Endothelial cell of umbilical vein (primary cell): ENCODE results near the gene SPIB. TPM values are rescaled to one million over a fixed set of nuclear protein-coding genes. Genes with fewer than 3 reads are reported as not detected.

ENCODE experiments used
- BruUV-seq: library from RNA; stranded (reverse); fragments of 400-500 nt; replicated peaks from 2 replicates; lab custom pipeline; 2021; lab: Mats Ljungman, UMichigan
- CTCF ChIA-PET: fragments of 300-600, 350-600 bp; sonication (Branson Sonifier 250); formaldehyde crosslinking; loops from one replicate; lab custom pipeline; 2021; ENCODE audit warnings: antibody characterized with exemption, inconsistent platforms; lab: Charles Lee
- POLR2A ChIA-PET: fragments of 300-600, 350-600 bp; sonication (Branson Sonifier 250); formaldehyde crosslinking; loops from one replicate; lab custom pipeline; 2021; ENCODE audit warnings: antibody characterized with exemption, inconsistent platforms; lab: Charles Lee
- DNase-seq: peaks from one replicate; pipeline ENCODE4 v3.0.0-alpha.2; 2011; ENCODE audit warnings: low read depth, low spot score
- FAIRE-seq: peaks from 2 replicates; lab custom pipeline; 2011; peaks lifted over from hg19 to GRCh38; lab: Jason Lieb, UNC
- H2AFZ ChIP-seq: 2 replicates; pipeline ENCODE4 v1.6.0; 2012; ENCODE audit warnings: low read depth, low read length, control low read depth, inconsistent platforms
- H3K27ac ChIP-seq: 2 replicates; pipeline ENCODE4 v1.5.1; 2011; ENCODE audit warnings: low read depth, mild to moderate bottlenecking, control low read depth, low read length, moderate library complexity; ENCODE audit not compliant: insufficient read depth
- H3K27me3 ChIP-seq, 2 experiments: 2 replicates each; pipeline versions ENCODE4 v1.6.0 to v1.6.1; 2011; ENCODE audit warnings: low read length in 2 of 2, mixed read lengths in 1 of 2; ENCODE audit not compliant: control insufficient read depth in 2 of 2, insufficient read depth in 2 of 2
- H3K36me3 ChIP-seq, 2 experiments: 2 replicates in 1 of 2; 3 replicates in 1 of 2; pipeline ENCODE4 v1.5.1; 2011; ENCODE audit warnings: low read length in 2 of 2, mild to moderate bottlenecking in 1 of 2, moderate library complexity in 1 of 2; ENCODE audit not compliant: control insufficient read depth in 2 of 2, insufficient read depth in 2 of 2; ENCODE audit errors: extremely low read depth in 1 of 2
- H3K4me1 ChIP-seq: 3 replicates; pipeline ENCODE4 v1.5.1; 2011; ENCODE audit warnings: mild to moderate bottlenecking, low read length; ENCODE audit not compliant: control insufficient read depth, insufficient read depth; ENCODE audit errors: extremely low read depth
- H3K4me2 ChIP-seq: 2 replicates; pipeline ENCODE4 v1.6.1; 2011; ENCODE audit warnings: low read length, control low read depth, mixed read lengths; ENCODE audit not compliant: insufficient read depth
- H3K4me3 ChIP-seq, 3 experiments: fragments of 200-600 bp in 1 of 3; sonication (generic), shearing (Covaris generic) in 1 of 3; replicated peaks in 1 of 3; 2 replicates each; pipeline ENCODE4 v1.5.1; 2011 to 2016; ENCODE audit warnings: control low read depth in 3 of 3, low read length in 3 of 3, mild to moderate bottlenecking in 2 of 3, inconsistent platforms in 1 of 3, low read depth in 1 of 3, moderate library complexity in 1 of 3; ENCODE audit not compliant: insufficient read depth in 1 of 3
- H3K79me2 ChIP-seq: 2 replicates; pipeline ENCODE4 v1.6.0; 2012; ENCODE audit warnings: low read length, inconsistent platforms; ENCODE audit not compliant: control insufficient read depth, insufficient read depth
- H3K9ac ChIP-seq: replicated peaks from 2 replicates; pipeline ENCODE3; 2011; ENCODE audit warnings: low read length, control low read depth; ENCODE audit not compliant: insufficient read depth; ENCODE audit errors: extremely low read depth
- H3K9me1 ChIP-seq: replicated peaks from 3 replicates; pipeline ENCODE4 v1.6.0; 2011; ENCODE audit warnings: mild to moderate bottlenecking, low read length; ENCODE audit not compliant: control insufficient read depth, insufficient read depth; ENCODE audit errors: extremely low read depth
- H3K9me3 ChIP-seq: replicated peaks from 2 replicates; pipeline ENCODE4 v1.5.1; 2012; ENCODE audit warnings: low read length, inconsistent platforms; ENCODE audit not compliant: control insufficient read depth, insufficient read depth
- H4K20me1 ChIP-seq: replicated peaks from 2 replicates; pipeline ENCODE3; 2011; ENCODE audit warnings: mild to moderate bottlenecking, low read length; ENCODE audit not compliant: control insufficient read depth, insufficient read depth; ENCODE audit errors: extremely low read depth
- CTCF ChIP-seq, 2 donors: IDR thresholded peaks; 1 replicate in 1 of 2; 2 replicates in 1 of 2; pipeline ENCODE4 v1.5.1; 2011; ENCODE audit warnings: low read length in 2 of 2, mild to moderate bottlenecking in 2 of 2, moderate library complexity in 2 of 2, control low read depth in 1 of 2, inconsistent platforms in 1 of 2, low read depth in 1 of 2; ENCODE audit not compliant: insufficient read depth in 1 of 2; ENCODE audit errors: extremely low read depth in 1 of 2
- EZH2 ChIP-seq: IDR thresholded peaks from 2 replicates; pipeline ENCODE4 v1.6.1; 2012; ENCODE audit warnings: borderline replicate concordance, low read depth, mild to moderate bottlenecking, moderate library complexity, low read length, inconsistent platforms; ENCODE audit not compliant: severe bottlenecking
- FOS ChIP-seq: IDR thresholded peaks from 2 replicates; pipeline ENCODE4 v1.6.1; 2011; ENCODE audit warnings: mild to moderate bottlenecking, low read length, moderate library complexity, borderline replicate concordance; ENCODE audit not compliant: insufficient read depth
- GATA2 ChIP-seq: IDR thresholded peaks from 2 replicates; pipeline ENCODE4 v1.7.0; 2011; ENCODE audit warnings: low read depth, mild to moderate bottlenecking, moderate library complexity, mixed read lengths, low read length; ENCODE audit not compliant: insufficient read length, insufficient read depth
- JUN ChIP-seq: IDR thresholded peaks from 2 replicates; pipeline ENCODE4 v1.6.1; 2011; ENCODE audit warnings: borderline replicate concordance, low read depth; ENCODE audit not compliant: insufficient read length, insufficient read depth
- MAX ChIP-seq: IDR thresholded peaks from 2 replicates; pipeline ENCODE4 v1.6.1; 2011; ENCODE audit not compliant: insufficient read depth, insufficient read length
- MYC ChIP-seq: IDR thresholded peaks from one replicate; pipeline ENCODE4 v1.6.1; 2011; ENCODE audit warnings: mild to moderate bottlenecking, low read depth, low read length
- POLR2A ChIP-seq: IDR thresholded peaks from 2 replicates; pipeline ENCODE4 v1.6.1; 2012; ENCODE audit warnings: low read depth, mild to moderate bottlenecking, control low read depth, low read length
- POLR2AphosphoS5 ChIP-seq: IDR thresholded peaks from 2 replicates; pipeline ENCODE4 v1.6.1; 2012; ENCODE audit warnings: low read depth, mild to moderate bottlenecking, control low read depth, low read length, moderate library complexity; ENCODE audit not compliant: insufficient read depth
- dilution Hi-C: fragments of 300-500 bp; cut with MboI; formaldehyde crosslinking; loops from one replicate; pipeline ENCODE4 v1.15.0; 2019; ENCODE audit warnings: low sequenced_read_pairs; ENCODE audit not compliant: extremely low pct_ligation_motif_present
- intact Hi-C: fragments of 100-400 bp; cut with micrococcal nuclease; formaldehyde crosslinking; loops from one replicate; pipeline ENCODE4 v1.10.0; 2022
- polyA plus RNA-seq, 4 experiments: library from polyadenylated mRNA; depleted of rRNA in 3 of 4; stranded (reverse) in 3 of 4; unstranded in 1 of 4; fragments of >200 nt; gene quantifications; 2 replicates each; pipeline versions ENCODE4 v1.2.1 to v1.2.3, GENCODE V29; 2011 to 2012; ENCODE audit warnings: missing spikeins in 1 of 4
- total RNA-seq: library from RNA; stranded (reverse); gene quantifications from 2 replicates; pipeline ENCODE4 v1.2.3, GENCODE V29; 2021

The SPIB gene
- total and polyA plus RNA-seq, 2 donors (not counting 3 experiments of a cell fraction or from before 2014, with no cell fraction given): not detected

GRCh38 chr19:50401605-50402450, 16.9 kb upstream of the SPIB start:
- no peaks in the 10 kb centered on the region for H3K27me3 ChIP-seq
- dilution Hi-C loops: no loop called here
- H3K27ac ChIP-seq: no peak overlapping the region
- DNase-seq (no peak), FAIRE-seq (no peak)
- intact Hi-C loops: loop anchor here (1.0 kb wide), 1 partner anchor 34 kb away; no protein-coding TSS in a partner anchor
- BruUV-seq: TSS peak; percentile 42
- H3K9me3 ChIP-seq: no peaks in the 10 kb centered on the region
- ChIA-PET POLR2A (no interaction called here), CTCF (interaction anchor here (1.1 kb wide), 1 partner anchor 13 kb away, joined by 5 read pairs; no protein-coding TSS in a partner anchor)
- H3K4me3 ChIP-seq: no peak overlapping the region
- H3K9ac ChIP-seq: no peak overlapping the region
- no peak overlapping the region for H3K4me2 ChIP-seq
- H4K20me1 ChIP-seq: no peaks in the 10 kb centered on the region
- H3K36me3 ChIP-seq: peaks cover 0 to 2% of the 10 kb centered on the region in 2 experiments
- no peak overlapping the region for H2AFZ ChIP-seq
- no peak for TF ChIP-seq POLR2AphosphoS5
- no peak for TF ChIP-seq CTCF (IDR thresholded peaks at IDR 0.05; ENCODE audit: extremely low read depth in 1 of 2, insufficient read depth in 1 of 2, low read depth in 1 of 2, low read length in 2 of 2)
- no peak for TF ChIP-seq GATA2
- no peak for TF ChIP-seq FOS
- no peak for TF ChIP-seq EZH2
- TF ChIP-seq MYC: no peak
- no peak for TF ChIP-seq MAX
- TF ChIP-seq POLR2A: no peak
- TF ChIP-seq JUN: no peak
- peaks cover 2% of the 10 kb centered on the region for H3K79me2 ChIP-seq
- no peaks in the 10 kb centered on the region for H3K9me1 ChIP-seq
- no peaks in the 10 kb centered on the region for H3K4me1 ChIP-seq
